ENCODE results near the gene ACYP2.
"Not testable (repeated sequence)": the region's sequence is repeated elsewhere in the genome, so short reads cannot be mapped to it uniquely, and the experiment has no call there.

ACYP2 gene

DNA sequence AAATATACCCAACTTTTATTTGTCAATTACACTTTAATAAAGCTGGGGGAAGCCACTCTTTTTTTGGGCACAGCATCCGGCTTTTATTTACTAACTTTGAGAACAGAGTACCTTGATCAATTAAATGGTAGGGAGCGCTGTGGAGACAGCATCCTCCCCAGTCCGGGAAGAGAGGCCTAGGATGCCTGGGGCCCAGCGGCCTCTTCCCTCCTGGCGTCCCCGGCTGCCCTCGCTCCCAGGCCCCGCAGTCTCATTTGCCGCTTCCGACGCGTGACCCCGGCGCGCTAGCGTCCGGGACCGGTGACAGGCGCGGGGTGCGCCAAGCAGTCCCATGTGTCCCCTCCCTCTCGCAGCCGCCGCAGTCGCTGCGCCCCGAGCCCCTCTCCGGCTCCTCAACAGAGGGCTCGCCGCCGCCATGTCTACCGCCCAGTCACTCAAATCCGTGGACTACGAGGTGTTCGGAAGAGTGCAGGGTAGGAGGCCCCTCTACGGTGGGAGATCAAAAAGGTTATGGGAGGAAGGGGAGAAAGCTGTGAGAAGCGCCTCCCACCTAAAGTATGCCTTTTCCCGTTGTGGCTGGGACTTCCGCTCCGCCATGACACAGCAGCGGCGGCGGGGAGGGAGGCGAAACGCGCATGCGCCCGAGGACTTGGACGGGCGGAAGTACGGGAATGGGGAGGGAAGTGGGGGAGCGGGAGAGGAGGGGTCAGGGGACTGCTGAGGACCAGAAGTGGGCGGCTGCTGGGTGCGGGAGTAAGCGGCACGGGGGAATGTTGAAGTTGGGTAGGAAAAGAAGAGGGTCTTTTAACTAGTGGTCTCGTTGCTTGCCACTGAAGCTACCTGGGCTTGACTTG is at the start of gene ACYP2:
Gene ACYP2 (plus strand): TSS at position 332 of the 854 bp plus-strand sequence.
- DNase-seq, result peak; percentile 94

- DNase-seq, result no peak
These were observed 49.5 kb upstream of the ACYP2 start for GRCh38 chr2:54065891-54066290.

DNA sequence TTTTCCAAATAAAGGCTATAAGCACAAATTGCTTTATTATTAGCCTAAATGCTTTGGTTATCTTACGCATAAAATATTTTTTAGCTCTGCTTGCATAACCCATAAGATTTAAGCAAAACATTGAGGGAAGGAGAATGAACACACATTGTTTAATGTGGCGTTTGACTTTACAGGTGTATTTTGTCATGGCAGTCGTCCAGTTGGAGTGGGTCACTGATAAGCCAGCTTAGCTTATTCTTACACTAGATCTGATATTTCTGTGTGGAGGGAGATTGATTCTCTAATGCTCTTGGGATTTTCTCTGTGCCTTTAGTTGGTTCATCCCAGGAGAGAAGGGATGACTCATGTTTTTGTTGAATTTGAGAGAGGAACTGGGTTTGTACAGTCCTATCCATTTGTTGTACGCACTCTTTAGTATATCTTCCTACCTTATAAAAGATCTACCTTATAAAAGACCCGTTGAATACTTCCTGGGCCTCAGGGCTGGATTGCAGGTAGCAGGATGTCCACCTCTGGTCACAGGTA is 47.5 kb upstream of the ACYP2 start:
- no peak for DNase-seq

- DNase-seq, result not testable (repeated sequence)
These were observed 42.9 kb upstream of the ACYP2 start for GRCh38 chr2:54072483-54072882.

GRCh38 chr2:54073796-54074195 is 41.6 kb upstream of the ACYP2 start:
- no peak for DNase-seq

DNA sequence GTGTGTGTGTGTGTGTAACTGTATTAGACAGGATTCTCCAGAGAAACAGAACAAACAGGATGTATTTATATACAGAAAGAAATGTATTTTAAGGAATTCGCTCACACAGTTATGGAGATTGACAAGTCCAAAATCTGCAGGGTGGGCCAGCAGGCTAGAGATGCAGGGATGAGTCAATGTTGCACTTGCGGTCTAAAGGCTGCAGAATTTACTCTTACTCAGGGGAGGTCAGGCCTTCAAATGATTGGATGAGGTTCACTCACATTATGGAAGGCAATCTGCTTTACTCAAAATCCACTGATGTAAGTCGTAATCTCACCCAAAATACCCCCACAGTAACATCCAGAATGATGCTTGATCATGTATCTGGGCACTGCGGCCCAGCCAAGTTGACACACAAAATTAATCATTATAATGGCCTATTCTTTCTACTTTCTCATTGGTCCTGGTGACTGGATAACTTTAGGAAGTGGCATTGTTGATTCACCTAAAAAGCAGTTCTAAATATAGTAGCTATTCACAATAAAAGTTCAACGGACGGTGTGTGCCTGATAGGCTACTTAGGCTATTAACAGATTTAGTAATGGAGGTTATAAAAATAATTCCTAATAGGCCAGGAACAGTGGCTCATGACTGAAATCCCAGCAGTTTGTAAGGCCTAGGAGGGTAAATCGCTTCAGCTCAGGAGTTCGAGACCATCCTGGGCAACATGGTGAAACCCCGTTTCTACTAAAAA is 40.6 kb upstream of the ACYP2 start:
- DNase-seq, result no peak

DNA sequence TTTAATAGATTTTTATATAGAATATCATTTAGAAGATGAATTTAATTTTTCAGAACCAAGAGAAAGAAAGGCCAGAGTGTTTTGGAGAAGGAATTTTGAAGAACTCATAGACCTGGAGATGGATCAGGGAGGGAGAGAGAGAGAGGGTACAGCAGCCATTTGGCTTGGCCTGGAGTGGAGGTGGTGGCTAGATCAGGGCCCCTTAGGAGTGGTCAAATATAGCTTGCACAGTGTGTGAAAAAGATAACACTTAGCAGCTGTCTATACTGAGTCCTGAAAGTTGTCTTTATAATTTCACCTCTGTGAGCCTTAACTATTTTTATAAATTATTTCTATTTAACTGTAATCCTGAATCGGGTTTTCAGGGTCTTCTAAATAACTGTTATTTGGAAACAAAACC is 38.8 kb upstream of the ACYP2 start:
- no peak for DNase-seq

DNA sequence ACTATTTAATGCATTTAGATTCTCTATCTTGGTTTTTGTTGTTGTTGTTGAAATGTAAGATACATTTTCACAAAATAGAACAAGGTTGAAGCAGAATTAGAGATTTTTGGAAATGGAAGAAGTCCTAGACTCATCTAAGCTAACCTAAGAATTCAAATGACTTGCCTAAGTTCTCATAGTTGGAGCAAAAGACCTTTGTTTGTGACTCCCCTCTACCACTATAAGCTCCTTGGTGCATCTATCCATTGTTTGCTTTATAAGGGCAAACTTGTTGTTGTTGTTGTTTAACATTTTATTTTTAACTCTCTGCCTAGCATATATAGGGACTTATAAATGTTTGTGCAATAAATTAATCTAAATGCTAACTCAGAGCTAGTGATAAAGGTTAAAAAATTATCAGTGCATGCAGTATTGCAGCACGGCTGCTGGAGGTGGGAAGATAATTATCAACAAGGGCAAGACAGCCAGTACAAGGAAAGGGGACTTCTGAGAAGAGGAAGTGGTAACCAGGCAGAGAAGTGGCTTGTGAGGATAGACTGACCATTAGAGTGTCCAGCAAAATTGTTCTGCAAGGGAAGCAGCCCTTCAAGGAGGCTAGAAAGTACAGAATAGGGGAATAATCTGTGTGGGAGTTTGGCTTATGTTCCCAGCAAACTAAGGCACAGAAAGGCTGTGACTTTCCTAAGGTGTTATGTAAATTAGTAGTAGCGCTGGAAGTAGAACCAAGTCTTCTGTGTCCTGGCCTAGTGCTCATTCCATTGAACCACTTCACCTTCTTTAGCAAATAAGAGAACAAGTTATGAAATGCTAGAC is 38.1 kb upstream of the ACYP2 start:
- no peak for DNase-seq

- DNase-seq, result no peak
These were observed 36.1 kb upstream of the ACYP2 start for GRCh38 chr2:54079331-54079730.

DNA sequence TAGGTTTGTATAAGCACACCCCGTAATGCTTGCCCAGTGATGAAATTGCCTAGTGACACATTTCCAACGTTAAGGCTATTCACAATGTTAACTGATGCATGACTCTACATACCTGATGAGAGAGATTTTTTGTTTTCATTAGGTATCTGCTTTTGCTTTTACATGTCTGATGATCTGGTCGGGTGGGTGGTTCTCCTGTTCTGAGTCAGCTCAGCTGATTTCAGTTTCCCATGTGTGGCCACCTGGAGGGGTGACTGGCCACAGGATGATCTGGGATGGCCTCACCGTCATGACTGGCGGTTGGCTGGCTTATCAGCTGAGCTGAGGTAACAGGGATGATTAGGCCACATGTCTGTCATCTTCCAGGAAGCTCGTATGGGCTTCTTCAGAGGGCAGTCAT is 33.8 kb upstream of the ACYP2 start:
- DNase-seq, result no peak

DNA sequence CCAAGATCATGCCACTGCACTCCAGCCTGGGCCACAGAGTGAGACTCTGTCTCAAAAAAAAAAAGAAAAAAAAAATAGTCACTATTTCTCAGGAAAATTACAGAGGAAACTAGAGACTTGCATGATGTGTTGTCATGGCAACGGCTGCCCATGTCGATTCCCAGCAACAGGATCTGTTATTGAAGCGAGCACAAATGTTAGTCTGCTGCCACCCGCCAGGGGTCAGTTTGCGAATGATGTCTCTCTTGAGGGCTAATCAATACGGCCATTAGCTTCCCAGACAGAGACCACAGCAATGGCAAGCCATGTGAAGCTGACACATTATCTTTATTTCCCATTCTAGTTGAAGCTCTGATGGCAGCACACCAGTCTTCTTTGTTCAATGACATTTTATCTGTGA is 32.4 kb upstream of the ACYP2 start:
- no peak for DNase-seq

GRCh38 chr2:54083445-54083844 is 32.0 kb upstream of the ACYP2 start:
- no peak for DNase-seq

GRCh38 chr2:54084600-54084999 is 30.8 kb upstream of the ACYP2 start:
- no peak for DNase-seq

GRCh38 chr2:54085069-54085468 is 30.3 kb upstream of the ACYP2 start:
- no peak for DNase-seq

GRCh38 chr2:54086157-54086556 is 29.3 kb upstream of the ACYP2 start:
- no peak for DNase-seq

DNA sequence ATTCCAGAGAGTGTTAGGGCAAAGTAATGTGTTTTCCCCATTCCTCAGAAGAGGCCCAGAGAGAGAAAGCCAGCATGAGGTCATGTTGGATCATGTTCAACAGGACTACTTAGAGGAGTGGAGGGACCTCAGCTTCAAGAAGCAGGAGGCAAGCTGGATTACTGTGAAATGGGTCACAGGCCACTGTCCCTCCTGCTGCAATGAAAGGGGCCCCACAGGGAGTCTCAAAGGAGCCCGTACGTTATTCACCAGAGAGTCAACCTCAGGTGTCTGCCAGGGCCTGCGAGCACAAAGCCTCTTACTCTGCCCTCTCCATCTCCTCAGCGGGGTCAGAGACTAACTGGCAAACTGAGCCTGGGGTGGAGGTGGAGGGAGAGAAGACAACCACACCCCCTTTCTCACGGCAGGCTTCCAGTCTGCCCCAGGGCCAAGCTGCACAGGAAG is 27.2 kb upstream of the ACYP2 start:
- DNase-seq, result no peak

GRCh38 chr2:54088719-54089118 is 26.7 kb upstream of the ACYP2 start:
- no peak for DNase-seq

GRCh38 chr2:54090521-54091117 is 24.8 kb upstream of the ACYP2 start:
- DNase-seq, result no peak

- no peak for DNase-seq
These were observed 22.5 kb upstream of the ACYP2 start for GRCh38 chr2:54092940-54093339.

- not testable (repeated sequence) for DNase-seq
These were observed 20.0 kb upstream of the ACYP2 start for GRCh38 chr2:54095406-54095805.

GRCh38 chr2:54096141-54096540 is 19.3 kb upstream of the ACYP2 start:
- not testable (repeated sequence) for DNase-seq

DNA sequence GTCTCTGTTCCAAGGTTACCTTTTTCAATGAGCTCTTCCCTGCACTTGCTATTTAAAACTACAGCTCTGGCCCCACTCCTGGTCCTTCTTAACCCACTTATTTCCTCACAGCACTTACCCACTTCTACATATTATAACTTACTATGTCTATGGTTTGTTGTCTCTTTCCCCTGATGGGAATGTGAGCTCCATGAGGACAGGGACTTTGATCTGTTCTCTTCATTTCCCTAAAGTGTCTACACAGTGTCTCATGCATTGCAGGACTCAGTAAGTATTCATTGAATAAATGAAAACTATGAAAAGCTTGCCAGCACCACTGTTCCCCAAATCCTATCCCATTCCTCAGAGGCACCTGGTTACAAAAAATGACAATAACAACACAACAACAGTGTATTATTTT is 18.3 kb upstream of the ACYP2 start:
- no peak for DNase-seq

DNA sequence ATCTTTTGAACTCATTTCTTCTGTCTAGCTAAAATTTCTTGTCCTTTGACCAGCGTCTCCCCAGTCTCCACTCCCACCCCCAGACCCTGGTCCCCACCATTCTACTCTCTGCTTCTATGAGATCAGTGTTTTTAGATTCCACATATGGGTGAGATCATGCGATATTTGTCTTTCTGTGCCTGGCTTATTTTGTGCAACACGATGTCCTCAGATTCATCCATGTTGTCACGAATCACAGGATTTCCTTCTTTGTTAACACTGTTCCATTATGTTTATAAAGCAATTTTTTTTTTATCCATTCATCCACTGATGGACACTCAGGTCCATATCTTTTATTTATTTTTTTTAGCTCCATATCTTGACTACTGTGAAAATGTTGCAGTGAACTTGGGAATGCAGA is 16.0 kb upstream of the ACYP2 start:
- no peak for DNase-seq

Data from DMS79 treated with DMSO at 0.1 percent for 48 hours (cell line).